ENCODE results near the gene SMAP2. TPM values are rescaled to one million over a fixed set of nuclear protein-coding genes. Genes with fewer than 3 reads are reported as not detected.

Gene SMAP2
- polyA plus RNA-seq, 1 donor (not counting 4 experiments of a cell fraction or from before 2014, with no cell fraction given) = 13.2 TPM

GRCh38 chr1:40380817-40381216, 7.3 kb downstream of the SMAP2 start:
- dilution Hi-C loops (cut with MboI; ENCODE audit: extremely low pct_ligation_motif_present, low sequenced_read_pairs) = no loop called here
- no peaks in the 10 kb centered on the region for H3K36me3 ChIP-seq (ENCODE audit: control insufficient read depth in 2 of 2, extremely low read depth in 1 of 2, insufficient read depth in 2 of 2, low read length in 2 of 2)
- no peak for DNase-seq (ENCODE audit: low read depth, low spot score)
- H3K27ac ChIP-seq (ENCODE audit: control insufficient read depth, insufficient read depth, low read length) = no peak overlapping the region
- H3K9ac ChIP-seq (ENCODE audit: control insufficient read depth, extremely low read depth, insufficient read depth, low read length) = no peak overlapping the region
- TF ChIP-seq CTCF (optimal IDR thresholded peaks at IDR 0.05 in 1 of 3, IDR thresholded peaks at IDR 0.05 in 1 of 3, conservative IDR thresholded peaks at IDR 0.05 in 1 of 3; ENCODE audit: extremely low read depth in 1 of 3, insufficient read depth in 2 of 3, low read length in 3 of 3) (no peak), EZH2 (IDR thresholded peaks at IDR 0.05; ENCODE audit: low read length) (no peak)
- peaks cover 5% of the 10 kb centered on the region for H3K9me1 ChIP-seq (ENCODE audit: control insufficient read depth, extremely low read depth, insufficient read depth, low read length)
- H3K9me3 ChIP-seq (ENCODE audit: control insufficient read depth, low read depth, low read length) = no peaks in the 10 kb centered on the region
- H3K79me2 ChIP-seq (ENCODE audit: control insufficient read depth, insufficient read depth, low read length) = peaks cover 45% of the 10 kb centered on the region
- H2AFZ ChIP-seq (ENCODE audit: control insufficient read depth, low read length) = no peak overlapping the region
- no peaks in the 10 kb centered on the region for H4K20me1 ChIP-seq (ENCODE audit: control insufficient read depth, extremely low read depth, insufficient read depth, low read length)
- H3K4me1 ChIP-seq (ENCODE audit: control insufficient read depth, extremely low read depth, insufficient read depth, low read length) = no peaks in the 10 kb centered on the region
- no peaks in the 10 kb centered on the region for H3K27me3 ChIP-seq (ENCODE audit: control insufficient read depth, extremely low read depth, insufficient read depth, low read length)
- no peak overlapping the region for H3K4me3 ChIP-seq (ENCODE audit: control insufficient read depth in 2 of 3, extremely low read depth in 1 of 3, insufficient read depth in 2 of 3, low read depth in 1 of 3, low read length in 3 of 3)
- FAIRE-seq = no peak
- H3K4me2 ChIP-seq (ENCODE audit: control insufficient read depth, extremely low read depth, insufficient read depth, low read depth, low read length) = no peak overlapping the region

DNA sequence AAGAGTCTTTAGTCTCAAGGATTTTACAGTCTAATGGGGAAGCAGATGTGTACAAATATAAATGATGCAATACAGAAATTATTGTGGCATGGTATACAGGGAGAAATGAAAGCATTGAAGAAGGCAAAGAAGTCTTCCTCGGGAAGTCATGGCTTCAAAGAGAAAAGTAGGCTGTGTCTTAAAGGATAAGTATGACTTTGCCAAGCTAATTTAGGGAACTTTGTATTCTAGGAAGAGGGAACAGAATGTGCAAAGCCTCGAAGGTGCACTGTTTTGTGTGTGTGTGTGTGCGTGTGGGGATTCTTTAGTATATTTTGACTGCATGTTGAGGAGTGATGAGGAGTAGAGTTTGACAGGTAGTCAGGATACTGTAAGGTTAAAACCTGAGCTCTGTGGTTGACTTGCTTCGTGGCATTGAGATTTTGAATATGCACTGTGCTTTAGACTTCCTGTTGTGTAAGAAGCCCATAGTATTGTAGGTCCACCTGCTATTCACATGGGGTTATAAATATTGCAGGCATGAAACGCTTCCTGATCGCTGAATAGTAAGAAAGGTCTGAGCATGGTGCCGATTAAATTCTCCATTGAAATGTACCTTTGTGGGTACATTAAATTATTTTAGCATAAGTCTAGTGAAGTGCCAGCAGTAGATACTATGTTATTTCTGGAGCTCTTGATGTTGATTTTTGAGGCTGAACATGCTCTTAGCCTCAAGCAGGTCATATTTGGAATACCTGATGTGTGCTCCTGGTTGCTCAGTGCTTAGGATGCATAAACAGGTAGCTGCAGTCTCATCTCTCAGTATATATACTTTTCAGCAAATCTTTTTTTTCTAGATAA, 8.0 kb downstream of the SMAP2 start:
- H3K36me3 ChIP-seq (ENCODE audit: control insufficient read depth in 2 of 2, extremely low read depth in 1 of 2, insufficient read depth in 2 of 2, low read length in 2 of 2) = no peaks in the 10 kb centered on the region
- dilution Hi-C loops (cut with MboI; ENCODE audit: extremely low pct_ligation_motif_present, low sequenced_read_pairs) = no loop called here
- no peaks in the 10 kb centered on the region for H3K4me1 ChIP-seq (ENCODE audit: control insufficient read depth, extremely low read depth, insufficient read depth, low read length)
- no peak overlapping the region for H3K4me2 ChIP-seq (ENCODE audit: control insufficient read depth, extremely low read depth, insufficient read depth, low read depth, low read length)
- no peak overlapping the region for H2AFZ ChIP-seq (ENCODE audit: control insufficient read depth, low read length)
- no peaks in the 10 kb centered on the region for H4K20me1 ChIP-seq (ENCODE audit: control insufficient read depth, extremely low read depth, insufficient read depth, low read length)
- H3K27ac ChIP-seq (ENCODE audit: control insufficient read depth, insufficient read depth, low read length) = no peak overlapping the region
- H3K4me3 ChIP-seq (ENCODE audit: control insufficient read depth in 2 of 3, extremely low read depth in 1 of 3, insufficient read depth in 2 of 3, low read depth in 1 of 3, low read length in 3 of 3) = no peak overlapping the region
- no peak for TF ChIP-seq CTCF (optimal IDR thresholded peaks at IDR 0.05 in 1 of 3, IDR thresholded peaks at IDR 0.05 in 1 of 3, conservative IDR thresholded peaks at IDR 0.05 in 1 of 3; ENCODE audit: extremely low read depth in 1 of 3, insufficient read depth in 2 of 3, low read length in 3 of 3)
- TF ChIP-seq EZH2 (IDR thresholded peaks at IDR 0.05; ENCODE audit: low read length) = no peak
- peaks cover 5% of the 10 kb centered on the region for H3K9me1 ChIP-seq (ENCODE audit: control insufficient read depth, extremely low read depth, insufficient read depth, low read length)
- H3K79me2 ChIP-seq (ENCODE audit: control insufficient read depth, insufficient read depth, low read length) = peaks cover 47% of the 10 kb centered on the region
- no peak overlapping the region for H3K9ac ChIP-seq (ENCODE audit: control insufficient read depth, extremely low read depth, insufficient read depth, low read length)
- FAIRE-seq (no peak), DNase-seq (ENCODE audit: low read depth, low spot score) (no peak)
- no peaks in the 10 kb centered on the region for H3K9me3 ChIP-seq (ENCODE audit: control insufficient read depth, low read depth, low read length)
- H3K27me3 ChIP-seq (ENCODE audit: control insufficient read depth, extremely low read depth, insufficient read depth, low read length) = no peaks in the 10 kb centered on the region

All from keratinocyte (primary cell).